Parathyroid adenoma (tissue), 2 donors: ENCODE results near the gene DPEP2.
A peak's percentile ranks its signal among the peaks of the same experiment; 100 is the strongest.

Experiments
- H2AFZ ChIP-seq: fragments of 300-600 bp; sonication (generic); one replicate; pipeline ENCODE4 v1.7.0; 2017; ENCODE audit warnings: antibody characterized with exemption, mild to moderate bottlenecking
- H3K27ac ChIP-seq: fragments of 300-600 bp; sonication (generic); one replicate; pipeline ENCODE4 v1.7.0; 2017
- H3K27me3 ChIP-seq: fragments of 300-600 bp; sonication (generic); one replicate; pipeline ENCODE4 v1.7.0; 2017; ENCODE audit warnings: low read length; ENCODE audit not compliant: control insufficient read depth, insufficient read depth
- H3K36me3 ChIP-seq: fragments of 300-600 bp; sonication (generic); one replicate; pipeline ENCODE4 v1.7.0; 2017; ENCODE audit warnings: low read length; ENCODE audit not compliant: control insufficient read depth, insufficient read depth
- H3K4me1 ChIP-seq: fragments of 300-600 bp; sonication (generic); one replicate; pipeline ENCODE4 v1.7.0; 2017; ENCODE audit warnings: control low read depth
- H3K4me2 ChIP-seq: fragments of 300-600 bp; sonication (generic); one replicate; pipeline ENCODE4 v1.7.0; 2017; ENCODE audit warnings: low read length
- H3K4me3 ChIP-seq: fragments of 300-600 bp; sonication (generic); one replicate; pipeline ENCODE4 v1.7.0; 2017; ENCODE audit warnings: low read depth, low read length
- H3K79me2 ChIP-seq: fragments of 300-600 bp; sonication (generic); one replicate; pipeline ENCODE4 v1.7.0; 2017; ENCODE audit warnings: control low read depth
- H3K9ac ChIP-seq: fragments of 300-600 bp; sonication (generic); one replicate; pipeline ENCODE4 v1.7.0; 2017; ENCODE audit warnings: mild to moderate bottlenecking
- H3K9me3 ChIP-seq: fragments of 300-600 bp; sonication (generic); one replicate; pipeline ENCODE4 v1.7.0; 2017; ENCODE audit warnings: low read length; ENCODE audit not compliant: control insufficient read depth
- CTCF ChIP-seq: fragments of 300-600 bp; sonication (generic); IDR thresholded peaks from one replicate; pipeline ENCODE4 v1.7.0; 2017; ENCODE audit warnings: antibody characterized with exemption, mild to moderate bottlenecking
- donor health status: primary hyperparathyroidism.

Gene DPEP2

GRCh38 chr16:67968400-67969253 is 30.7 kb downstream of the DPEP2 start, which contains the start of gene SLC12A4:
Gene SLC12A4 (minus strand): TSS chr16:67968637. CDS start chr16:67968553, 84 bp downstream.
- Histone ChIP-seq H3K4me3 (peak within 1 kb of the TSS; percentile 84), H3K27me3 (no peaks in the 10 kb centered on the region), H3K27ac (peak within 1 kb of the TSS; percentile 67), H3K9me3 (no peaks in the 10 kb centered on the region), H2AFZ (peak within 1 kb of the TSS; percentile 97), H3K4me1 (peaks cover 31% of the 10 kb centered on the region), H3K79me2 (no peaks in the 10 kb centered on the region), H3K9ac (peak within 1 kb of the TSS; percentile 46), H3K4me2 (peak within 1 kb of the TSS; percentile 99), H3K36me3 (no peaks in the 10 kb centered on the region)
- TF ChIP-seq CTCF, result no peak

DNA sequence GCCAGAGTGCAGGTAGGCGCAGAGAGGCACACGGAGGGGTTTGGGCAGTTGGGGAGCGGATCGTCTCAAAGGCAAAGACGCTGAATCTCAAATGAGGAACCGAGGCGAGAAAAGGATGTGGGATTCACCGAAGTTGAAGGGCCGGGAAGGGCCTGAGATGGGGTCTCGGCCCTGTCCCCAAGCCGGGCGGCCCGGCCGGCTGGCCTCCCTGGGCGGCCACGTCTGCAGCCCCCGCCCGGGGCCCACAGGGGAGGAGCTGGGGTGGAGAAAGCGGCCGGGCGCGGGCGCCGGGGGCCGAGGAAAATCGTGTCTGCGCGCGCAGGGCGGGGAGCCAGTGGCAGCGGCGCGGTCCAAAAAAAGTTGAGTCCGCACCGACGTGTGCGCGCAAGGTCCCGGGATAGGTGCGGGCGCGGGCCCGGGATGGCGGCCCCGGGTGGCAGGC is 31.3 kb downstream of the DPEP2 start:
- Histone ChIP-seq H3K9ac (no peak overlapping the region), H3K4me2 (peak overlapping the region; percentile 99), H3K36me3 (no peaks in the 10 kb centered on the region), H2AFZ (peak overlapping the region; percentile 71), H3K4me3 (peak overlapping the region; percentile 84), H3K9me3 (no peaks in the 10 kb centered on the region), H3K27me3 (no peaks in the 10 kb centered on the region), H3K27ac (peak overlapping the region; percentile 67), H3K4me1 (peaks cover 36% of the 10 kb centered on the region), H3K79me2 (peaks cover 5% of the 10 kb centered on the region)
- no peak for TF ChIP-seq CTCF

DNA sequence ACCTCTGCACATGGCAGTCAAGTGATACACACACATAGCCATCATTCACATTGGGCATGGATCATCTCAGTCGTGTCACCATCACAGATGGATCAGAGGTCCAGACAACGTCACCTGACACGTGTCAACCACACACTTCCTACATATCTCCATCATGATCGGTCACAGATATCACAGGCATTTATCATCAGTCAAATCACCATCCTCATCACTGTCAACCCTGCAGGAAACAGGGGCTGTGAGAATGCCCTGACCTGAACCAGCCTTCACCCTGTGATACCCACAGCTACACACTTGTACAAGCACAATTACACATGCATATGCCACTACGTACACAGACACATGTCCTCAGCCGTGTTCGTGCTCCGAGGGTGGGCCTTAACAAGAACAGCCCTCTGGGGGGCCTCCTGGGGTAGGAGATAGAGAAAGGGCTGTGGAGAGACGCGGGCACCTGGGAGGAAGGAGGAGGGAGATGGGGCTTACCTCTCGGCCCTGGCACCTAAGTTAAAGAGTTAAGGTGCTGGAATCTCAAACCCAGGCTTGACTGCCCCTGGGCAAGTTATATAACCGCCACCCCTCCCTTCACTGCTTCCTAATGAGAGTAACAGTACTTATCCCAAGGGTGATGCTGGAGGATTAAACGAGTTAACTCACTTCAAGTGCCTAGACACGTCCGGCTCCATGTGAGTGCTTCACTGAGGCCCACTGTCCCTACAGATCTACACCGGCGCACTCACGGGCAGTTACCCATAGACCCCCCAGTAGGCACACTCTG is 31.9 kb downstream of the DPEP2 start:
- H3K36me3 ChIP-seq, result no peaks in the 10 kb centered on the region
- H3K79me2 ChIP-seq, result peaks cover 11% of the 10 kb centered on the region
- no peaks in the 10 kb centered on the region for H3K27me3 ChIP-seq
- peak overlapping the region; percentile 71 for H2AFZ ChIP-seq
- peak overlapping the region; percentile 84 for H3K4me3 ChIP-seq
- H3K9me3 ChIP-seq, result no peaks in the 10 kb centered on the region
- no peak for TF ChIP-seq CTCF
- no peak overlapping the region for H3K9ac ChIP-seq
- H3K4me2 ChIP-seq, result peak overlapping the region; percentile 99
- peaks cover 36% of the 10 kb centered on the region for H3K4me1 ChIP-seq
- H3K27ac ChIP-seq, result peak overlapping the region; percentile 67

GRCh38 chr16:67966549-67967182 is 32.6 kb downstream of the DPEP2 start:
- Histone ChIP-seq H3K9me3 (no peaks in the 10 kb centered on the region), H3K4me1 (peaks cover 39% of the 10 kb centered on the region), H3K9ac (no peak overlapping the region), H2AFZ (no peak overlapping the region), H3K27me3 (no peaks in the 10 kb centered on the region), H3K36me3 (no peaks in the 10 kb centered on the region), H3K4me2 (peak overlapping the region; percentile 99), H3K79me2 (peaks cover 12% of the 10 kb centered on the region), H3K4me3 (peak overlapping the region; percentile 84), H3K27ac (peak overlapping the region; percentile 47)
- TF ChIP-seq CTCF, result no peak
